Endothelial cell of umbilical vein (primary cell): ENCODE measurements around the gene GEN1. TPM values are rescaled to one million over a fixed set of nuclear protein-coding genes. Genes with fewer than 3 reads are reported as not detected.

ENCODE experiments used
- BruUV-seq: library from RNA; stranded (reverse); fragments of 400-500 nt; replicated peaks from 2 replicates; lab custom pipeline; 2021; lab: Mats Ljungman, UMichigan
- CTCF ChIA-PET: fragments of 300-600, 350-600 bp; sonication (Branson Sonifier 250); formaldehyde crosslinking; loops from one replicate; lab custom pipeline; 2021; ENCODE audit warnings: antibody characterized with exemption, inconsistent platforms; lab: Charles Lee
- POLR2A ChIA-PET: fragments of 300-600, 350-600 bp; sonication (Branson Sonifier 250); formaldehyde crosslinking; loops from one replicate; lab custom pipeline; 2021; ENCODE audit warnings: antibody characterized with exemption, inconsistent platforms; lab: Charles Lee
- DNase-seq: peaks from one replicate; pipeline ENCODE4 v3.0.0-alpha.2; 2011; ENCODE audit warnings: low read depth, low spot score
- FAIRE-seq: peaks from 2 replicates; lab custom pipeline; 2011; peaks lifted over from hg19 to GRCh38; lab: Jason Lieb, UNC
- H2AFZ ChIP-seq: 2 replicates; pipeline ENCODE4 v1.6.0; 2012; ENCODE audit warnings: low read depth, low read length, control low read depth, inconsistent platforms
- H3K27ac ChIP-seq: 2 replicates; pipeline ENCODE4 v1.5.1; 2011; ENCODE audit warnings: low read depth, mild to moderate bottlenecking, control low read depth, low read length, moderate library complexity; ENCODE audit not compliant: insufficient read depth
- H3K27me3 ChIP-seq, 2 experiments: 2 replicates each; pipeline versions ENCODE4 v1.6.0 to v1.6.1; 2011; ENCODE audit warnings: low read length in 2 of 2, mixed read lengths in 1 of 2; ENCODE audit not compliant: control insufficient read depth in 2 of 2, insufficient read depth in 2 of 2
- H3K36me3 ChIP-seq, 2 experiments: 2 replicates in 1 of 2; 3 replicates in 1 of 2; pipeline ENCODE4 v1.5.1; 2011; ENCODE audit warnings: low read length in 2 of 2, mild to moderate bottlenecking in 1 of 2, moderate library complexity in 1 of 2; ENCODE audit not compliant: control insufficient read depth in 2 of 2, insufficient read depth in 2 of 2; ENCODE audit errors: extremely low read depth in 1 of 2
- H3K4me1 ChIP-seq: 3 replicates; pipeline ENCODE4 v1.5.1; 2011; ENCODE audit warnings: mild to moderate bottlenecking, low read length; ENCODE audit not compliant: control insufficient read depth, insufficient read depth; ENCODE audit errors: extremely low read depth
- H3K4me2 ChIP-seq: 2 replicates; pipeline ENCODE4 v1.6.1; 2011; ENCODE audit warnings: low read length, control low read depth, mixed read lengths; ENCODE audit not compliant: insufficient read depth
- H3K4me3 ChIP-seq, 3 experiments: fragments of 200-600 bp in 1 of 3; sonication (generic), shearing (Covaris generic) in 1 of 3; replicated peaks in 1 of 3; 2 replicates each; pipeline ENCODE4 v1.5.1; 2011 to 2016; ENCODE audit warnings: control low read depth in 3 of 3, low read length in 3 of 3, mild to moderate bottlenecking in 2 of 3, inconsistent platforms in 1 of 3, low read depth in 1 of 3, moderate library complexity in 1 of 3; ENCODE audit not compliant: insufficient read depth in 1 of 3
- H3K79me2 ChIP-seq: 2 replicates; pipeline ENCODE4 v1.6.0; 2012; ENCODE audit warnings: low read length, inconsistent platforms; ENCODE audit not compliant: control insufficient read depth, insufficient read depth
- H3K9ac ChIP-seq: replicated peaks from 2 replicates; pipeline ENCODE3; 2011; ENCODE audit warnings: low read length, control low read depth; ENCODE audit not compliant: insufficient read depth; ENCODE audit errors: extremely low read depth
- H3K9me1 ChIP-seq: replicated peaks from 3 replicates; pipeline ENCODE4 v1.6.0; 2011; ENCODE audit warnings: mild to moderate bottlenecking, low read length; ENCODE audit not compliant: control insufficient read depth, insufficient read depth; ENCODE audit errors: extremely low read depth
- H3K9me3 ChIP-seq: replicated peaks from 2 replicates; pipeline ENCODE4 v1.5.1; 2012; ENCODE audit warnings: low read length, inconsistent platforms; ENCODE audit not compliant: control insufficient read depth, insufficient read depth
- H4K20me1 ChIP-seq: replicated peaks from 2 replicates; pipeline ENCODE3; 2011; ENCODE audit warnings: mild to moderate bottlenecking, low read length; ENCODE audit not compliant: control insufficient read depth, insufficient read depth; ENCODE audit errors: extremely low read depth
- CTCF ChIP-seq, 2 donors: IDR thresholded peaks; 1 replicate in 1 of 2; 2 replicates in 1 of 2; pipeline ENCODE4 v1.5.1; 2011; ENCODE audit warnings: low read length in 2 of 2, mild to moderate bottlenecking in 2 of 2, moderate library complexity in 2 of 2, control low read depth in 1 of 2, inconsistent platforms in 1 of 2, low read depth in 1 of 2; ENCODE audit not compliant: insufficient read depth in 1 of 2; ENCODE audit errors: extremely low read depth in 1 of 2
- EZH2 ChIP-seq: IDR thresholded peaks from 2 replicates; pipeline ENCODE4 v1.6.1; 2012; ENCODE audit warnings: borderline replicate concordance, low read depth, mild to moderate bottlenecking, moderate library complexity, low read length, inconsistent platforms; ENCODE audit not compliant: severe bottlenecking
- GATA2 ChIP-seq: IDR thresholded peaks from 2 replicates; pipeline ENCODE4 v1.7.0; 2011; ENCODE audit warnings: low read depth, mild to moderate bottlenecking, moderate library complexity, mixed read lengths, low read length; ENCODE audit not compliant: insufficient read length, insufficient read depth
- JUN ChIP-seq: IDR thresholded peaks from 2 replicates; pipeline ENCODE4 v1.6.1; 2011; ENCODE audit warnings: borderline replicate concordance, low read depth; ENCODE audit not compliant: insufficient read length, insufficient read depth
- MAX ChIP-seq: IDR thresholded peaks from 2 replicates; pipeline ENCODE4 v1.6.1; 2011; ENCODE audit not compliant: insufficient read depth, insufficient read length
- MYC ChIP-seq: IDR thresholded peaks from one replicate; pipeline ENCODE4 v1.6.1; 2011; ENCODE audit warnings: mild to moderate bottlenecking, low read depth, low read length
- POLR2A ChIP-seq: IDR thresholded peaks from 2 replicates; pipeline ENCODE4 v1.6.1; 2012; ENCODE audit warnings: low read depth, mild to moderate bottlenecking, control low read depth, low read length
- POLR2AphosphoS5 ChIP-seq: IDR thresholded peaks from 2 replicates; pipeline ENCODE4 v1.6.1; 2012; ENCODE audit warnings: low read depth, mild to moderate bottlenecking, control low read depth, low read length, moderate library complexity; ENCODE audit not compliant: insufficient read depth
- dilution Hi-C: fragments of 300-500 bp; cut with MboI; formaldehyde crosslinking; loops from one replicate; pipeline ENCODE4 v1.15.0; 2019; ENCODE audit warnings: low sequenced_read_pairs; ENCODE audit not compliant: extremely low pct_ligation_motif_present
- intact Hi-C: fragments of 100-400 bp; cut with micrococcal nuclease; formaldehyde crosslinking; loops from one replicate; pipeline ENCODE4 v1.10.0; 2022
- polyA plus RNA-seq, 4 experiments: library from polyadenylated mRNA; depleted of rRNA in 3 of 4; stranded (reverse) in 3 of 4; unstranded in 1 of 4; fragments of >200 nt; gene quantifications; 2 replicates each; pipeline versions ENCODE4 v1.2.1 to v1.2.3, GENCODE V29; 2011 to 2012; ENCODE audit warnings: missing spikeins in 1 of 4
- total RNA-seq: library from RNA; stranded (reverse); gene quantifications from 2 replicates; pipeline ENCODE4 v1.2.3, GENCODE V29; 2021

Gene GEN1
- total and polyA plus RNA-seq, 2 donors (not counting 3 experiments of a cell fraction or from before 2014, with no cell fraction given) = 8.1 to 29.6 TPM

- Histone ChIP-seq H3K36me3 (no peaks in the 10 kb centered on the region), H3K79me2 (no peaks in the 10 kb centered on the region), H3K4me1 (no peaks in the 10 kb centered on the region), H3K27me3 (peaks cover 4 to 6% of the 10 kb centered on the region in 2 experiments), H3K9me3 (no peaks in the 10 kb centered on the region), H3K4me2 (no peak overlapping the region), H3K4me3 (no peak overlapping the region), H3K9ac (no peak overlapping the region), H3K27ac (no peak overlapping the region), H4K20me1 (no peaks in the 10 kb centered on the region), H2AFZ (no peak overlapping the region), H3K9me1 (no peaks in the 10 kb centered on the region)
- ChIA-PET CTCF (interaction anchor here (1.3 kb wide), 1 partner anchor 10 kb away, joined by 3 read pairs; no protein-coding TSS in a partner anchor), POLR2A (no interaction called here)
- FAIRE-seq (no peak), DNase-seq (no peak)
- TF ChIP-seq EZH2 (no peak), POLR2A (no peak), MYC (no peak), CTCF (IDR thresholded peaks at IDR 0.05; ENCODE audit: extremely low read depth in 1 of 2, insufficient read depth in 1 of 2, low read depth in 1 of 2, low read length in 2 of 2) (no peak), MAX (no peak), GATA2 (no peak), POLR2AphosphoS5 (no peak), JUN (no peak)
- BruUV-seq = no TSS peak
- dilution Hi-C loops (no loop called here), intact Hi-C loops (no loop called here)
Measured at GRCh38 chr2:17793296-17793695, 39.4 kb downstream of the GEN1 start.
